Mononuclear cell (primary cell): ENCODE data around the gene ALDH1B1. TPM values are rescaled to one million over a fixed set of nuclear protein-coding genes. Genes with fewer than 3 reads are reported as not detected.
A peak's percentile ranks its signal among the peaks of the same experiment; 100 is the strongest.
"Not testable (repeated sequence)": the region's sequence is repeated elsewhere in the genome, so short reads cannot be mapped to it uniquely, and the experiment has no call there.

Source experiments
- H3K27me3 ChIP-seq: 2 replicates; pipeline ENCODE4 v1.6.0; 2011; ENCODE audit warnings: low read length, control low read depth; ENCODE audit not compliant: insufficient read depth
- H3K4me1 ChIP-seq: 2 replicates; pipeline ENCODE4 v1.5.1; 2011; ENCODE audit warnings: mild to moderate bottlenecking, low read length, control low read depth; ENCODE audit not compliant: insufficient read depth
- H3K4me3 ChIP-seq: 2 replicates; pipeline ENCODE4 v1.5.1; 2011; ENCODE audit warnings: mild to moderate bottlenecking, low read length, moderate library complexity
- H3K9me3 ChIP-seq: 2 replicates; pipeline ENCODE4 v1.5.1; 2011; ENCODE audit warnings: low read depth, mild to moderate bottlenecking, control low read depth, low read length
- total RNA-seq: library from RNA; depleted of rRNA; stranded (reverse); fragments of >200 nt; gene quantifications from one replicate; pipeline ENCODE4 v1.2.3, GENCODE V29; 2012

ALDH1B1 gene
- total RNA-seq, 1 donor, result 0.52 TPM

DNA sequence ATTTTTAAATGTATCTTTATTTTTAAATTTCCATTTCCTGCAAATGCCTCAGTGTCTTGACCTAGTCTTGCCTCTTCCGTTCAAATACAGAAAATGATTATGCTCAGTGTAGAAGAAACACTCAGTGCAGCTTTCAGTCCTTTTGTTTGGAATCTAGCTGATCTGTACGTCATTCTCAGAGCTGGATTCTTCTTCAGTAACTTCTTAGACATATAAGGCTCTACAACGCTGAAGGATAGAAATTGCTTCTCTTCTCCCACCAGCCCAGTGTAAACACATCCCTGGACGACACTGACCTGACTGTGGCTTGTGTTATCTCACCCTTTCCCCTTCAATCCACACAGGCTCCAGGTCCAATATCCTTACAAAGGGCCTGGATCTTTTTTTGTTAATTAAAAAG is 3.2 kb upstream of the ALDH1B1 start:
- Histone ChIP-seq H3K9me3 (no peaks in the 10 kb centered on the region), H3K4me1 (peaks cover 13% of the 10 kb centered on the region), H3K27me3 (no peaks in the 10 kb centered on the region), H3K4me3 (no peak overlapping the region)

DNA sequence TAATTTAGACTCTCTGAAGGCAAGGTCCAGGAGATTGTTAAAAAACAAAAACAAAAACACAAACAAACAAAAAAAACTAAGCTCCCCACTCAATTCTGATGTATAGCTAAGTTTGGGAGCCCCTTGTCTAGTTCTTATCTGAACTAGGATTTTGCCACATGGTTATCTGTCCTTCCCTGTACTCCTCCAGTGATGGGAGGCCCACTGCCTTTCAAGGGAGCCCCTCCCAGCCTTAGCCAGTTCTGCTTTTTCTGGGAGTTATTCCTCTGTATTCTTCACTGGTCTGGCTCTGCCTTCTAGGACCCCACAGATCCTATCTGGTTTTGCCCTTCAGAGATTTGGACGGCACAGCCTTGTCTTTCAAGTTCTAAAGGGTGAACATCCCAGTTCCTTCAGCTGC is 2.1 kb upstream of the ALDH1B1 start:
- Histone ChIP-seq H3K4me1 (peaks cover 13% of the 10 kb centered on the region), H3K4me3 (no peak overlapping the region), H3K9me3 (no peaks in the 10 kb centered on the region), H3K27me3 (no peaks in the 10 kb centered on the region)

DNA sequence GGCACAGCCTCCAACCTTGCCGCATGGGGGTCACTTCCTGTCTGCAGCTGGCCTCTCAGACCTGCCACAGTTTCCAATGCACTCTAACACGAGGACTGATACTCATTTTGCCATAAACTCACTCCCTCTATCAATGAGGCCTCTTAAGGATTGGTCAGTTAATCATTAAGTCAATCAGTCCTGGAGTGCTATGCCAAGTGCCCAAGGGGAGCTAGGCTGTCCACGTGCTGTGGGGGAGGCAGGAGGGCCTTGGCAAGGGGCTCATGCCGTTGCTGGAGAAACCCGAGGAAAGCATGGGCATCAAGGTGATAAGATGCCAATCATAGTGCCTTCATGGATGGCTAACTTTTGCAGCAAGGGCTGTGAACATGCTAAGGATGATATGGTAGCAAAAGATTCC is 1.7 kb upstream of the ALDH1B1 start:
- H3K27me3 ChIP-seq, result no peaks in the 10 kb centered on the region
- no peak overlapping the region for H3K4me3 ChIP-seq
- no peaks in the 10 kb centered on the region for H3K9me3 ChIP-seq
- peaks cover 13% of the 10 kb centered on the region for H3K4me1 ChIP-seq

DNA sequence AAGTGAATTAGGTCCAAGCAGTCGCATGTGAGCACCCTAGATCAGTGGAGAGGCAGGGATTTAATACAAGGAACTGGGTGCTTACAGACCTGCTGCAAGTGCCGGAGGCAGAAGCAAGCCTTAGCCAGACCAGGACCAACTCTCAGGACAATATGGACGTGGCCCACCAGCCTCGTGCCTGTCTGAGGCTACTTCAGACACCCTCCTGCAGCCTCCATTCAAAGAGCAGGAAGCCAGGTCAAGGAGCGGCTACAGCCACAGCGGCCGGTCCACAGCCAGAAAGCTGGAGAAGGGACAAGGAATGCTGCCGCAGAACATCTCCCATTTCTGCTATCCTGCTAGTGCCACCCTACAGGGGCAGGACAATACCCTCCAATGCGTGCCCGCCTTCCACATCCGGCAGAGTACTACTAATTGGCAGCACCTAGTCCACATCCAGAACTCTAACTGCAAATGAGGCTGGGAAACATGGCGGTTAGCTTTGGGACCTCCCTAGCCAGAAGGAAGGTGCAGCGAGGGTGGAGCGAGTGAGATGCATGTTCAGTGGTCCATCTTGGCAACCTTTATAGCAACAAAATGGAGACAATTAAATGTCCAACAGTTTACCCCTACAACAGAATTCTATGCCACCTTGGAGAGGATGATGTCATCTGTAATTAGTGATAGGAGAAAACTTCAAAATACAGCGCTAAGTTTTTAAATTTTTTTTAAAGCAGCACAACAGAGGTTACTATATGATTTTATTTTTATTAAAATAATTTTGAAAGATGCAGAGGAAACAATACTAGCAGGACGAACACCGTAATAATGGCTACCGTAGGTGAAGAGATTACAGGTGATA is 1.0 kb upstream of the ALDH1B1 start:
- Histone ChIP-seq H3K9me3 (no peaks in the 10 kb centered on the region), H3K4me3 (no peak overlapping the region), H3K4me1 (peaks cover 13% of the 10 kb centered on the region), H3K27me3 (no peaks in the 10 kb centered on the region)

DNA sequence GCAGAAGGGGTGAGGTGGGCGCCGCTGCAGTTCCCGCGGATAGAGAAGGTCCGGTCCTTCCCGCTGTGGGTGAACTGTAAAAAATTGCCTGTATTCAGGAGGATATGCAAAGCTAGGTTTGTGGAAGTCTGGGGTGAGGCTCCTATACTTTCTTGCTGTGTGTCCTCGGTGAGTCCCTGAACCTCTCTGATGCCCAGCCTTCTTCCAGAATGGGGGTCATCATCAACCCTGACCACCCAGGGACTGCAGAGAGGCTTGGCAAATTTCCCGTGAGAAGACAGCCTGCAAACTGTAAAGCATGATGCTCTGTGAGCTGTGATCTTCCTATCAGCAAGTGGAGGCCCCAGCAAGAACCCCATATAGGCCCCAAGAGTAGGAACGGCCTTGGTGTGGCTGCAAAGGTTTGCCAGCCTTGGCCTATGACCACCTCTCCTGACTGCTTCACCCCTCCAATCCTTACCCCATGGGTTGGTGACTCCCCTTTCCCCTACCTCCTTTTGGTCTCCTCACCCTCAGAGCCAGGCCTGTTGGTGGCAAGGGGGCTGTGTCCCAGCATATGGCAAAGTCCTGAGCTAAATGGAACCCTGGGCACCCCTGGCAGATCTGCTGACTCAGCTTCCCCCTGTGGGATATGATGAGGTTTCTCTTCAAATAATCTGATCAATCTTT is 760 bp downstream of the ALDH1B1 start:
- Histone ChIP-seq H3K4me3 (peak overlapping the region; percentile 54), H3K4me1 (peaks cover 13% of the 10 kb centered on the region), H3K27me3 (no peaks in the 10 kb centered on the region), H3K9me3 (no peaks in the 10 kb centered on the region)

DNA sequence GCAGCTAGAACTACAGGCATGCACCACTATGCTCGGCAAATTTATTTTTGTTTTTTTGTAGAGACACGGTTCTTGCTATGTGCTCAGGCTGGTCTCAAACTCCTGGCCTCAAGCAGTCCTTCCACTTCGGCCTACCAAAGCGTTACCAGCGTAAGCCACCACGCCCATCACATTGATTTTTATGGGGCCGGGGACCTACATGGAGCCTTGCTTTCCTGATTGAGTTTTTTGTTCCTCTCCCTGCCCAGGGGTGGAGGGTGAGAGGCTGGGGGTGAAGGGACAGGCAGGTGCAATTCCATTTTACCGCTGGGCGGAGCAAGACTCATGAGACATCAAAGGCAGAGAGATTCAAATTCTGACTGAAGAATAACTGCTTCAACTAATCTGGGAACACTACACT is 1.9 kb downstream of the ALDH1B1 start:
- H3K9me3 ChIP-seq, result no peaks in the 10 kb centered on the region
- no peak overlapping the region for H3K4me3 ChIP-seq
- peaks cover 13% of the 10 kb centered on the region for H3K4me1 ChIP-seq
- H3K27me3 ChIP-seq, result no peaks in the 10 kb centered on the region

DNA sequence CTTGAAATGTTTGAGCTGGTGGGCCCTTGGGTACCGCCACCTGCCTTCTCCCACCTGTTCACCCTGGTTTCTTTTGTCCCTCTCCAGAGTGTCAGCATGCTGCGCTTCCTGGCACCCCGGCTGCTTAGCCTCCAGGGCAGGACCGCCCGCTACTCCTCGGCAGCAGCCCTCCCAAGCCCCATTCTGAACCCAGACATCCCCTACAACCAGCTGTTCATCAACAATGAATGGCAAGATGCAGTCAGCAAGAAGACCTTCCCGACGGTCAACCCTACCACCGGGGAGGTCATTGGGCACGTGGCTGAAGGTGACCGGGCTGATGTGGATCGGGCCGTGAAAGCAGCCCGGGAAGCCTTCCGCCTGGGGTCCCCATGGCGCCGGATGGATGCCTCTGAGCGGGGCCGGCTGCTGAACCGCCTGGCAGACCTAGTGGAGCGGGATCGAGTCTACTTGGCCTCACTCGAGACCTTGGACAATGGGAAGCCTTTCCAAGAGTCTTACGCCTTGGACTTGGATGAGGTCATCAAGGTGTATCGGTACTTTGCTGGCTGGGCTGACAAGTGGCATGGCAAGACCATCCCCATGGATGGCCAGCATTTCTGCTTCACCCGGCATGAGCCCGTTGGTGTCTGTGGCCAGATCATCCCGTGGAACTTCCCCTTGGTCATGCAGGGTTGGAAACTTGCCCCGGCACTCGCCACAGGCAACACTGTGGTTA is 3.3 kb downstream of the ALDH1B1 start:
- Histone ChIP-seq H3K9me3 (no peaks in the 10 kb centered on the region), H3K4me1 (peaks cover 13% of the 10 kb centered on the region), H3K27me3 (no peaks in the 10 kb centered on the region), H3K4me3 (no peak overlapping the region)

DNA sequence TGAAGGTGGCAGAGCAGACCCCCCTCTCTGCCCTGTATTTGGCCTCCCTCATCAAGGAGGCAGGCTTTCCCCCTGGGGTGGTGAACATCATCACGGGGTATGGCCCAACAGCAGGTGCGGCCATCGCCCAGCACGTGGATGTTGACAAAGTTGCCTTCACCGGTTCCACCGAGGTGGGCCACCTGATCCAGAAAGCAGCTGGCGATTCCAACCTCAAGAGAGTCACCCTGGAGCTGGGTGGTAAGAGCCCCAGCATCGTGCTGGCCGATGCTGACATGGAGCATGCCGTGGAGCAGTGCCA is 3.8 kb downstream of the ALDH1B1 start:
- no peak overlapping the region for H3K4me3 ChIP-seq
- no peaks in the 10 kb centered on the region for H3K27me3 ChIP-seq
- no peaks in the 10 kb centered on the region for H3K9me3 ChIP-seq
- H3K4me1 ChIP-seq, result peaks cover 13% of the 10 kb centered on the region

DNA sequence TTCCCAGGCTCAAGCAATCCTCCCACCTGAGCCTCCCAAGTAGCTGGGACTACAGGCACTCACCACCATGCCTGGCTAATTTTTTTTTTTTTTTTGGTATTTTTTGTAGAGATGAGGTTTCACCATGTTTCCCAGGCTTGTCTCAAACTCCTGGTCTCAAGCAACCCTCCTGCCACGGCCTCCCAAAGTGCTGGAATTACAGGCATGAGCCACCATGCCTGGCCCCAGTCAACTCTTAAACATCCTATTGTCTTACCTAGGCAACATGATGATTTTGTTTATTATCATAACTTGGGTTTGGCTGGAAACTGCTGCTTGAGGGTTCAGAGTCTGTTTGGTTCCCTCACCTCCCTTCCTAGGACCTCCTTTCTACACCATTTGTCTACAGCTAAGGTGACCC is 6.7 kb downstream of the ALDH1B1 start:
- H3K27me3 ChIP-seq, H3K4me1 ChIP-seq, H3K4me3 ChIP-seq, H3K9me3 ChIP-seq: not testable (repeated sequence)

DNA sequence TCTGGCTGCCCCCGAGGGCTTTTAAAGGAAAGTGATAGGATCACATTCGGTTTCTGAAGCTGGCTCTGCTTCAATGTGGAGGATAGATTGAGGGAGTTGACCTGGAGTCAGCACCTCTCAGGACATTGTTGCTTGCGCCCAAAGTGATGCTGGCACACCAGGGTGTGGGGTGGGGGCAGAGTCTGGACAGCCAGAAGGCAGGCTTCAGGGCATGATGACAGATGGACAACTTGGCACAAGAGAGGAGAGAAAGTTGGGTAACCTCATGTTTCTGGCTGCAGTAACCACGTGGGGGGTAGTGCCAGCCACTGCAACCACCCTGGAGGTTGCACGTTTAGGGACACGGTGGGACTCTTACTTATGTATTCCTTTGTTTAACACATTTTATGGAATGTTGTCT is 9.5 kb downstream of the ALDH1B1 start:
- Histone ChIP-seq H3K27me3 (no peaks in the 10 kb centered on the region), H3K4me1 (no peaks in the 10 kb centered on the region), H3K4me3 (no peak overlapping the region), H3K9me3 (no peaks in the 10 kb centered on the region)

DNA sequence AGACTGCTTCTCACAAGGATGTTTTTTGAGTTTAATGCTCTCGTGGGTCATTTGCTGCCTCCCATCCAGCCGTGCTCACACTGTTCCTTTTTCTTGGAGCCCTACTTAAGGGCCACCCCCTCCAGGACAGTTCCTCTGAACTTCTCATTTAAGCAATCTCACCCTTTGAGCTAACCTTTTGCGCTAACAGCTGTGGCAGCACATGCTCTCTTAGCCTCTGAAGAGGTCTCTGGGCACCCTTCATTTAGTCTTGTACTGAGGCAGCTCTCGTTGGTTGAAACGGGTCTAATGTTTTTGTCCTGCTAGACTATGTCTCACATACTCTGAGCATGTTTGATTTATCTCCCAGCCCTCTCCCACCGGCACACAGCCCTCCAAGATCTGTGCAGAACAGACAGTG is 11.8 kb downstream of the ALDH1B1 start:
- H3K4me3 ChIP-seq, result no peak overlapping the region
- H3K4me1 ChIP-seq, result no peaks in the 10 kb centered on the region
- H3K27me3 ChIP-seq, result no peaks in the 10 kb centered on the region
- H3K9me3 ChIP-seq, result no peaks in the 10 kb centered on the region

DNA sequence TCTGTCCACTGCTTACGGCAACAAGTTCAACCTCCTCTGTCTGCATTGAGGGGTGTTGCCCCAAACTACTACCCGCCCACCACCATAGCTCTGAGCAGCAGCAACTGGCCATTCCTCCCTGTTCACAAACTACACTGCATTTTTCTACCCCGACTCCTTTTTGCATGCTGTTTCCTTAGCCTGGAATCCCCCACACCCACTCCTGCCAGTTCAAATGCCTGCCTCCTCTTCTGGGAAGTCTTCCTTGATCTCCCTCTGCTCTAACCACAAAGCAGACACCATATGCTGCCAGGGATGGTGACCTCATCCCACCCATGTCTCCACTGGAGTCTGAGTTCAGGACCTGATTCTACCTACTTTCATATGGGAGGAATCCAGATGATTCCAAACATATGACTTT is 13.3 kb downstream of the ALDH1B1 start:
- Histone ChIP-seq H3K4me1 (no peaks in the 10 kb centered on the region), H3K27me3 (no peaks in the 10 kb centered on the region), H3K9me3 (no peaks in the 10 kb centered on the region), H3K4me3 (no peak overlapping the region)

DNA sequence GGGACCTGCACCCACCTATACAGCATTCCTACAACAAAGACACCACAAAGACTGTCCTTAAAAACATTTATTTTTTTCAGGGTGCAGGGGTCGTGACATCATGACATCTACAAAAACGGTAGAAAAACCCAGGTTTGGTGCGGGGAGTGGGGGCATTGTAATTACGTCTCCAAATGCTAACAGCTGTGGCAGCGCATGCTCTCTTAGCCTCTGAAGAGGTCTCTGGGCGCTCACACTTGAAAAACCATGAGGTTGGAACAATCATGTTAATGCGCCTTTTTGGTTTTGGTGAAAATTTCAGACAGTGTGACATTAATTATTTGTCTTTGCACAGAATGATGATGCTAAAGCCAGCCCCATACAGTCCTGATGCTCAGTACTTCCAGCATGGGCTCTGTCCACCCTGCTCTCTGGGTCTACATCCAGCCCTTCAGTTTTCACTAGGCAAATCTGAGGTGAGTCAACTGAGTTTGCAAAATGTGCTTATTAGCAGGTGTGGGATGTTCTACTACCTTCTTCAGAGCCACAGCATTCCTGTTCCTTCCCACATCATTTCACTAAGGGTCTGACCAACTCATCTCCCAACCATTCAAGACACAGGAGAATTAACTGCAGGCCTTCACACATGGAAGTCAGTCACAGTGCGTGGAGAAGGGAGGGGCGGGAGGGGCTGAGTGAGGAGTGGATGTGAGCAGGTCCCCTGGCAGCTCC is 14.1 kb downstream of the ALDH1B1 start:
- Histone ChIP-seq H3K4me1 (no peaks in the 10 kb centered on the region), H3K4me3 (no peak overlapping the region), H3K9me3 (no peaks in the 10 kb centered on the region), H3K27me3 (no peaks in the 10 kb centered on the region)

DNA sequence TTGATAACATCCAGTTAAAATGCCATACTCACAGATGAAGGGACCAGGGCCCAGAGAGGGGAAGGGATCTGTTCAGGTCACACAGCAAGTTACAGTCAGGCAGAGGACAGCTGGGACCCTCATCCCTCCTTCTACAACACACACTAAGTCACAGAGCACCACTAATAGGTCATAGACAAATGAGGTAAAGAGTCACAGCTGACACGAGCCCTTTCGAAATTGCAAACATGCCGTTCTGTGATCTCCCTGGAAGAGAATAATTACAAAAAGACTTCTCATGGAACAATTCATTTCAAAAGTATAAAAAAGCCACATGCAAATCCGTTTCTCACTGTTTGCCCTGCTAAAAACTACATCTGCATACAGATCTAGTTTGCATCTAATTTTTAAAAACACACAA is 16.2 kb downstream of the ALDH1B1 start:
- Histone ChIP-seq H3K4me3 (no peak overlapping the region), H3K27me3 (no peaks in the 10 kb centered on the region), H3K4me1 (no peaks in the 10 kb centered on the region), H3K9me3 (no peaks in the 10 kb centered on the region)

DNA sequence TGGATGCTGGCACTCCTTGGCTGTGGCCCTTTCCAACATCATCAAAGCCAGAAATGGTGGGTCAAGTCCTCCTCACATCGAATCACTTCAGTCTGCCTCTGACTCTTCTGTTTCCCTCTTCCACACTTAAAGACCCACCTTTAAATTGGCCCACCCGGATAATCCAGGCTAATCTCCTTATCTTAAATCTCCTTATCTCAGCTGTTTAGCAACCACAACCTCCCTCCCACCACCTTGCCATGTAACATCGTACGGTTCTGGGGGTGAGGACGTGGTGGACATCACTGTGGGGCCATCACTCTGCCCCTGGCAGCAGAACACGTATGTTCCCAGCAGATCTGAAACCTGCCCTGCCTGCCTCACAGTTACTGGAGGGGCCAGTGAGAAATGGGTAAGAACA is 20.2 kb downstream of the ALDH1B1 start:
- Histone ChIP-seq H3K27me3 (no peaks in the 10 kb centered on the region), H3K4me1 (no peaks in the 10 kb centered on the region), H3K9me3 (no peaks in the 10 kb centered on the region), H3K4me3 (no peak overlapping the region)
